KMS-11 (cell line): ENCODE measurements around the gene ANKRD50.

Experiments
- H2AFZ ChIP-seq: fragments of 200-600 bp; sonication (generic); 2 replicates; pipeline ENCODE4 v1.6.1; 2016; ENCODE audit warnings: antibody characterized with exemption, mixed run types, low read depth
- H3K27ac ChIP-seq: fragments of 200-600 bp; sonication (generic); 2 replicates; pipeline ENCODE4 v1.6.1; 2016; ENCODE audit warnings: mild to moderate bottlenecking, mixed run types
- H3K27me3 ChIP-seq: fragments of 200-600 bp; sonication (generic); 2 replicates; pipeline ENCODE4 v1.6.1; 2017; ENCODE audit warnings: mild to moderate bottlenecking, low read depth, mixed run types, moderate library complexity; ENCODE audit not compliant: insufficient read depth
- H3K36me3 ChIP-seq: fragments of 200-600 bp; sonication (generic); 2 replicates; pipeline ENCODE4 v1.6.1; 2017; ENCODE audit warnings: mild to moderate bottlenecking, mixed run types; ENCODE audit not compliant: insufficient read depth
- H3K4me1 ChIP-seq: fragments of 200-600 bp; sonication (generic); 2 replicates; pipeline ENCODE4 v1.6.1; 2016; ENCODE audit warnings: mild to moderate bottlenecking, low read depth, mixed run types; ENCODE audit not compliant: poor library complexity, severe bottlenecking
- H3K4me2 ChIP-seq: fragments of 200-600 bp; sonication (generic); 2 replicates; pipeline ENCODE4 v1.7.0; 2016; ENCODE audit warnings: mild to moderate bottlenecking, mixed run types
- H3K4me3 ChIP-seq: fragments of 200-600 bp; sonication (generic); IDR thresholded peaks from 2 replicates; pipeline ENCODE4 v1.6.1; 2017; ENCODE audit warnings: low read depth, low read length, mixed read lengths; ENCODE audit not compliant: insufficient read depth
- H3K79me2 ChIP-seq: fragments of 200-600 bp; sonication (generic); 2 replicates; pipeline ENCODE4 v1.6.1; 2016; ENCODE audit warnings: low read depth, mixed run types; ENCODE audit not compliant: insufficient read depth
- H3K9ac ChIP-seq: fragments of 200-600 bp; sonication (generic); 2 replicates; pipeline ENCODE4 v1.6.1; 2016; ENCODE audit warnings: mild to moderate bottlenecking, mixed run types
- H4K20me1 ChIP-seq: fragments of 200-600 bp; sonication (generic); 2 replicates; pipeline ENCODE4 v1.6.1; 2016; ENCODE audit warnings: mild to moderate bottlenecking, mixed run types; ENCODE audit not compliant: insufficient read depth
- TF ChIP-seq, protein P1 (sequence below): fragments of 200-600 bp; sonication (generic); conservative IDR thresholded peaks from 2 replicates; pipeline ENCODE4 v1.6.1; 2017; ENCODE audit warnings: low read depth, mild to moderate bottlenecking, antibody characterized with exemption, low read length, moderate library complexity, mixed read lengths

The ANKRD50 gene

DNA sequence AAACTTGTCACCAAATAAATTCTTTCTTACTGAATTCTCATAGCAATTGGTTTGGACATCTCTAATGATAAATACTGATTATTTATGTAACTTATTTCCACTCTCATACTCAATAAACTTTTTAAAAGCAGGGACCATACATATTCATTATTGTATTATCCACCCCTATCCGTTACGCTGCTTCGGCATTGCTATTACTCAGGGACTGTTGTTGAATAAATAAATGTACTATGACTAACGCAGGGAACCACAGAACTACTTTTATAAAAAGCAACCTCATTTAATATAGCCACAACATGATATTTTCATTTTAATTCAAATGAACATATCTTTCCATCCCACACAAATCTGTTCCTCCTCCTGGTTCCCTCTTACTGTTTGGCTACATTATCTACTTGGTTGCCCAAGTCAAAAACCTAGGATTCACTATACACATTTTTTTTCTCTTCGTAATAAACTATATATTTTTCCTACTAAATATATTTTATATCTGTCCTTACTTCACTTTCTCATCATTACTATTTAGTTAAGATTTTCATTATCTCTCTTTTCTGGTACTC is 14.9 kb upstream of the ANKRD50 start:
- TF ChIP-seq, protein P1, sequence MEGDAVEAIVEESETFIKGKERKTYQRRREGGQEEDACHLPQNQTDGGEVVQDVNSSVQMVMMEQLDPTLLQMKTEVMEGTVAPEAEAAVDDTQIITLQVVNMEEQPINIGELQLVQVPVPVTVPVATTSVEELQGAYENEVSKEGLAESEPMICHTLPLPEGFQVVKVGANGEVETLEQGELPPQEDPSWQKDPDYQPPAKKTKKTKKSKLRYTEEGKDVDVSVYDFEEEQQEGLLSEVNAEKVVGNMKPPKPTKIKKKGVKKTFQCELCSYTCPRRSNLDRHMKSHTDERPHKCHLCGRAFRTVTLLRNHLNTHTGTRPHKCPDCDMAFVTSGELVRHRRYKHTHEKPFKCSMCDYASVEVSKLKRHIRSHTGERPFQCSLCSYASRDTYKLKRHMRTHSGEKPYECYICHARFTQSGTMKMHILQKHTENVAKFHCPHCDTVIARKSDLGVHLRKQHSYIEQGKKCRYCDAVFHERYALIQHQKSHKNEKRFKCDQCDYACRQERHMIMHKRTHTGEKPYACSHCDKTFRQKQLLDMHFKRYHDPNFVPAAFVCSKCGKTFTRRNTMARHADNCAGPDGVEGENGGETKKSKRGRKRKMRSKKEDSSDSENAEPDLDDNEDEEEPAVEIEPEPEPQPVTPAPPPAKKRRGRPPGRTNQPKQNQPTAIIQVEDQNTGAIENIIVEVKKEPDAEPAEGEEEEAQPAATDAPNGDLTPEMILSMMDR: no peak
- Histone ChIP-seq H3K27ac (no peak overlapping the region), H3K4me2 (no peak overlapping the region), H3K4me1 (no peaks in the 10 kb centered on the region), H3K27me3 (no peaks in the 10 kb centered on the region), H2AFZ (no peak overlapping the region), H3K4me3 (no peak overlapping the region), H4K20me1 (no peaks in the 10 kb centered on the region), H3K9ac (no peak overlapping the region), H3K79me2 (no peaks in the 10 kb centered on the region), H3K36me3 (no peaks in the 10 kb centered on the region)

DNA sequence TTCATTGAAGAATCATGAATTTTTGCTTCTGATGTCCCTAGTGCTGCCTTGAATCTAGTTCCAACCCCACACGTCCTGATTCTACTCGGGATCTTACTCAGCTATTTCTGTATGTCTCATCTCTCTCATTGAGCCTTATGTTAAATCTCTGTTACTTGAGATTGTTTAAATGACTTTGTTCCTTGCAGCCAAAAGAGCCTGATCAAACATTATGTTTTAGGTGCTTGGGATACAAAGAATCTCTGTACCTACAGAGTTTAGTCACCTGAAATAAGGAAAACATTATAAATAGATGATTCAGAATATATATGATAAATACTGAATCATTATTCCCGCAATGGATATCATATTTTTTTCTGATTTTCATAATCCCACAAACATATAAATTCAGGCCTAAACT is 13.7 kb upstream of the ANKRD50 start:
- Histone ChIP-seq H3K4me3 (no peak overlapping the region), H3K9ac (no peak overlapping the region), H3K27me3 (no peaks in the 10 kb centered on the region), H4K20me1 (no peaks in the 10 kb centered on the region), H2AFZ (no peak overlapping the region), H3K36me3 (no peaks in the 10 kb centered on the region), H3K79me2 (no peaks in the 10 kb centered on the region), H3K4me1 (no peaks in the 10 kb centered on the region), H3K27ac (no peak overlapping the region), H3K4me2 (no peak overlapping the region)
- TF ChIP-seq, protein P1: no peak

DNA sequence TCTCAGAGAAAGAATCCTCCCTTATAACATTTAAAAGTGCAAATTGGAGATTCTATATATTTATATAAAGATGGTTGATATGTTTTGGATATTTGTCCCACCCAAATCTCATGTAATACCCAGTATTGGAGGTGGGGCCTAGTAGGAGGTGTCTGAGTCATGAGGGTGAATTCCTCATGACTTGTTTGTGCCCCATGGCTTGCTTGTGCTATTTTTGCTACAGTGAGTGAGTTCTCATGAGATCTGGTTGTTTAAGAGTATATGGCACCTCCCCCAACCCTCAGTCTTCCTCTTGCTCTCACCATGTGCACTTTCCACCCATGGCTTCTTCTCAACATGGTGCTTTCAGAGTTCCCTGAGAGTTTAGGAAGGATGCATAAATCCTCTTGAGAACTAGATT is 9.5 kb upstream of the ANKRD50 start:
- no peak overlapping the region for H3K4me3 ChIP-seq
- no peak overlapping the region for H3K27ac ChIP-seq
- TF ChIP-seq, protein P1: no peak
- no peaks in the 10 kb centered on the region for H3K79me2 ChIP-seq
- H4K20me1 ChIP-seq: no peaks in the 10 kb centered on the region
- no peaks in the 10 kb centered on the region for H3K27me3 ChIP-seq
- H3K9ac ChIP-seq: no peak overlapping the region
- H2AFZ ChIP-seq: no peak overlapping the region
- no peaks in the 10 kb centered on the region for H3K36me3 ChIP-seq
- H3K4me2 ChIP-seq: no peak overlapping the region
- no peaks in the 10 kb centered on the region for H3K4me1 ChIP-seq

- no peak overlapping the region for H3K4me3 ChIP-seq
- peaks cover 11% of the 10 kb centered on the region for H3K4me1 ChIP-seq
- no peaks in the 10 kb centered on the region for H3K79me2 ChIP-seq
- H4K20me1 ChIP-seq: no peaks in the 10 kb centered on the region
- H3K27ac ChIP-seq: no peak overlapping the region
- H3K4me2 ChIP-seq: no peak overlapping the region
- no peaks in the 10 kb centered on the region for H3K27me3 ChIP-seq
- no peaks in the 10 kb centered on the region for H3K36me3 ChIP-seq
- H3K9ac ChIP-seq: no peak overlapping the region
- no peak overlapping the region for H2AFZ ChIP-seq
- TF ChIP-seq, protein P1: no peak
Observed at GRCh38 chr4:124717101-124717500, 4.6 kb upstream of the ANKRD50 start.
